HepG2 (cell line): Measurements from ENCODE around the gene SLC20A1. TPM values are rescaled to one million over a fixed set of nuclear protein-coding genes. Genes with fewer than 3 reads are reported as not detected.
A peak's percentile ranks its signal among the peaks of the same experiment; 100 is the strongest.

ENCODE experiments used
- CBX5 ChIP-seq: sonication (generic); formaldehyde crosslinking; IDR thresholded peaks from 2 replicates; pipeline ENCODE4 v1.4.0; 2020; ENCODE audit warnings: missing genetic modification reagents, borderline replicate concordance
- DMAP1 ChIP-seq: IDR thresholded peaks from 2 replicates; pipeline ENCODE4 v1.6.1; 2016
- HMG20A ChIP-seq: IDR thresholded peaks from 2 replicates; pipeline ENCODE4 v1.6.1; 2016; ENCODE audit warnings: borderline replicate concordance
- SMC3 ChIP-seq: IDR thresholded peaks from 2 replicates; pipeline ENCODE4 v1.6.1; 2011; ENCODE audit warnings: low read length, improper control_type of control experiment
- SRY ChIP-seq: sonication (generic); formaldehyde crosslinking; IDR thresholded peaks from 2 replicates; pipeline ENCODE4 v1.8.0; 2022; ENCODE audit warnings: mild to moderate bottlenecking, missing genetic modification reagents
- ZNF234 ChIP-seq: sonication (generic); formaldehyde crosslinking; conservative IDR thresholded peaks from 2 replicates; pipeline ENCODE4 v1.5.1; 2020; ENCODE audit warnings: mild to moderate bottlenecking, missing genetic modification reagents
- ZNF567 ChIP-seq: sonication (generic); formaldehyde crosslinking; IDR thresholded peaks from 2 replicates; pipeline ENCODE4 v1.8.1; 2023; ENCODE audit warnings: mild to moderate bottlenecking, missing genetic modification reagents, borderline replicate concordance
- polyA plus RNA-seq, 8 experiments: library from polyadenylated mRNA; depleted of rRNA in 3 of 8; stranded (reverse) in 7 of 8; unstranded in 1 of 8; fragments of >200 nt; fragmentation: Illumina TruSeq in 4 of 8; extraction: Trizol in 4 of 8; gene quantifications; 2 replicates each; pipeline versions ENCODE4 v1.2.1 to v1.2.3, GENCODE V29; 2011 to 2016; ENCODE audit warnings: low read depth in 4 of 8, missing spikeins in 1 of 8, mixed read lengths in 1 of 8; ENCODE audit not compliant: insufficient read depth in 1 of 8
- total RNA-seq, 5 experiments: library from RNA; depleted of rRNA; stranded (reverse); fragments of >200 nt; fragmentation: Illumina TruSeq; extraction: Trizol; gene quantifications; 2 replicates each; pipeline ENCODE4 v1.2.3, GENCODE V29; 2016; ENCODE audit warnings: low read depth in 1 of 5
- TF ChIP-seq, protein P1 (sequence below): sonication (generic); formaldehyde crosslinking; IDR thresholded peaks from 2 replicates; pipeline ENCODE4 v1.4.0; 2020; ENCODE audit warnings: missing genetic modification reagents
- TF ChIP-seq, protein P2 (sequence below): sonication (generic); formaldehyde crosslinking; IDR thresholded peaks from 2 replicates; pipeline ENCODE4 v1.4.0; 2020; ENCODE audit warnings: missing genetic modification reagents
- TF ChIP-seq, protein P3 (sequence below): sonication (generic); formaldehyde crosslinking; IDR thresholded peaks from 2 replicates; pipeline ENCODE4 v1.4.0; 2020; ENCODE audit warnings: mild to moderate bottlenecking, missing genetic modification reagents
- TF ChIP-seq, protein P4 (sequence below): sonication (generic); formaldehyde crosslinking; IDR thresholded peaks from 2 replicates; pipeline ENCODE4 v1.5.1; 2020; ENCODE audit warnings: mild to moderate bottlenecking, missing genetic modification reagents

SLC20A1 gene
- total and polyA plus RNA-seq, 2 of the 13 experiments (the other 11 are each of a cell fraction or from before 2014, with no cell fraction given) = 54.0 to 85.9 TPM

DNA sequence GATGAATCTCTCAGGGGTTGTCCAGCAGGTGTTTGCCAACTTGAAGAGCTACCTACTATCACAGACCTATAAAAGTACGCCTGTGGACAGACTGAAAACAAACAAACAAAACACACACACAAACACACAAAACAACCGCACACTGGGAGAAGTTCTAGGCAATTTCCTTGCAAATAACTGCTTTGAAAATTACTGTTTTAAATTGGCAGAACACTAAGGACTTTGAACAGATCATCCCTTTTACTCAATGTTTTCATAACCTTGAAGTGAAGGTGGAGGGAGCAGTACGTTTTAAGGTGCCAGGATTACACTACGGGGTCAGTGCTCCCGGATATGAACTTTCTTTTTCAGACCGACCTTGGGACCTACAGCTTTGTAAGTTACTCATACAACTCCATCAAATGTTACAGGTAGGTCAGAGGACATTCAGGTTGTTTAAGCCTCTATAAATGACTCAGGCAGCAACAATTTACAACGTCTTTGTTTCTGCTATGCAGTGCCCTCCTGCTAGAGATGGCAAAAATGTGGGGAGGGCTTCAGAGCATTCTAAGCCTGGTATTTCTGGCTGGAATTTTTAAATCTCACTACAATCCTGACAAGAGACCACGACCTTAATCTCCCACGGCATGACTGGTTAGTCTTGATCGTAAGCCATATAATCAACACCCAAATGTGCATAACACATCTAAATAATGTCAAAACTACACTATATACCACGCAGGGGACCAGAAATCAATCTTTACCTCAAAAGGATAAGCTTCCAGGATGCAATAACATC is 1.4 kb upstream of the SLC20A1 start (continued):
- TF ChIP-seq, protein P1, sequence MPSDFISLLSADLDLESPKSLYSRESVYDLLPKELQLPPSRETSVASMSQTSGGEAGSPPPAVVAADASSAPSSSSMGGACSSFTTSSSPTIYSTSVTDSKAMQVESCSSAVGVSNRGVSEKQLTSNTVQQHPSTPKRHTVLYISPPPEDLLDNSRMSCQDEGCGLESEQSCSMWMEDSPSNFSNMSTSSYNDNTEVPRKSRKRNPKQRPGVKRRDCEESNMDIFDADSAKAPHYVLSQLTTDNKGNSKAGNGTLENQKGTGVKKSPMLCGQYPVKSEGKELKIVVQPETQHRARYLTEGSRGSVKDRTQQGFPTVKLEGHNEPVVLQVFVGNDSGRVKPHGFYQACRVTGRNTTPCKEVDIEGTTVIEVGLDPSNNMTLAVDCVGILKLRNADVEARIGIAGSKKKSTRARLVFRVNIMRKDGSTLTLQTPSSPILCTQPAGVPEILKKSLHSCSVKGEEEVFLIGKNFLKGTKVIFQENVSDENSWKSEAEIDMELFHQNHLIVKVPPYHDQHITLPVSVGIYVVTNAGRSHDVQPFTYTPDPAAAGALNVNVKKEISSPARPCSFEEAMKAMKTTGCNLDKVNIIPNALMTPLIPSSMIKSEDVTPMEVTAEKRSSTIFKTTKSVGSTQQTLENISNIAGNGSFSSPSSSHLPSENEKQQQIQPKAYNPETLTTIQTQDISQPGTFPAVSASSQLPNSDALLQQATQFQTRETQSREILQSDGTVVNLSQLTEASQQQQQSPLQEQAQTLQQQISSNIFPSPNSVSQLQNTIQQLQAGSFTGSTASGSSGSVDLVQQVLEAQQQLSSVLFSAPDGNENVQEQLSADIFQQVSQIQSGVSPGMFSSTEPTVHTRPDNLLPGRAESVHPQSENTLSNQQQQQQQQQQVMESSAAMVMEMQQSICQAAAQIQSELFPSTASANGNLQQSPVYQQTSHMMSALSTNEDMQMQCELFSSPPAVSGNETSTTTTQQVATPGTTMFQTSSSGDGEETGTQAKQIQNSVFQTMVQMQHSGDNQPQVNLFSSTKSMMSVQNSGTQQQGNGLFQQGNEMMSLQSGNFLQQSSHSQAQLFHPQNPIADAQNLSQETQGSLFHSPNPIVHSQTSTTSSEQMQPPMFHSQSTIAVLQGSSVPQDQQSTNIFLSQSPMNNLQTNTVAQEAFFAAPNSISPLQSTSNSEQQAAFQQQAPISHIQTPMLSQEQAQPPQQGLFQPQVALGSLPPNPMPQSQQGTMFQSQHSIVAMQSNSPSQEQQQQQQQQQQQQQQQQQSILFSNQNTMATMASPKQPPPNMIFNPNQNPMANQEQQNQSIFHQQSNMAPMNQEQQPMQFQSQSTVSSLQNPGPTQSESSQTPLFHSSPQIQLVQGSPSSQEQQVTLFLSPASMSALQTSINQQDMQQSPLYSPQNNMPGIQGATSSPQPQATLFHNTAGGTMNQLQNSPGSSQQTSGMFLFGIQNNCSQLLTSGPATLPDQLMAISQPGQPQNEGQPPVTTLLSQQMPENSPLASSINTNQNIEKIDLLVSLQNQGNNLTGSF (CRISPR knock-in tag) = no peak
- TF ChIP-seq SRY (CRISPR knock-in tag) (no peak), ZNF234 (CRISPR knock-in tag) (no peak), HMG20A (peak; percentile 96), ZNF567 (CRISPR knock-in tag) (no peak), DMAP1 (no peak), SMC3 (no peak; the same call in 1 of the 2 replicates), CBX5 (CRISPR knock-in tag) (no peak)
- TF ChIP-seq, protein P2, sequence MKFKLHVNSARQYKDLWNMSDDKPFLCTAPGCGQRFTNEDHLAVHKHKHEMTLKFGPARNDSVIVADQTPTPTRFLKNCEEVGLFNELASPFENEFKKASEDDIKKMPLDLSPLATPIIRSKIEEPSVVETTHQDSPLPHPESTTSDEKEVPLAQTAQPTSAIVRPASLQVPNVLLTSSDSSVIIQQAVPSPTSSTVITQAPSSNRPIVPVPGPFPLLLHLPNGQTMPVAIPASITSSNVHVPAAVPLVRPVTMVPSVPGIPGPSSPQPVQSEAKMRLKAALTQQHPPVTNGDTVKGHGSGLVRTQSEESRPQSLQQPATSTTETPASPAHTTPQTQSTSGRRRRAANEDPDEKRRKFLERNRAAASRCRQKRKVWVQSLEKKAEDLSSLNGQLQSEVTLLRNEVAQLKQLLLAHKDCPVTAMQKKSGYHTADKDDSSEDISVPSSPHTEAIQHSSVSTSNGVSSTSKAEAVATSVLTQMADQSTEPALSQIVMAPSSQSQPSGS (CRISPR knock-in tag) = peak; percentile 73; the same call in 1 of the 2 replicates
- TF ChIP-seq, protein P3, sequence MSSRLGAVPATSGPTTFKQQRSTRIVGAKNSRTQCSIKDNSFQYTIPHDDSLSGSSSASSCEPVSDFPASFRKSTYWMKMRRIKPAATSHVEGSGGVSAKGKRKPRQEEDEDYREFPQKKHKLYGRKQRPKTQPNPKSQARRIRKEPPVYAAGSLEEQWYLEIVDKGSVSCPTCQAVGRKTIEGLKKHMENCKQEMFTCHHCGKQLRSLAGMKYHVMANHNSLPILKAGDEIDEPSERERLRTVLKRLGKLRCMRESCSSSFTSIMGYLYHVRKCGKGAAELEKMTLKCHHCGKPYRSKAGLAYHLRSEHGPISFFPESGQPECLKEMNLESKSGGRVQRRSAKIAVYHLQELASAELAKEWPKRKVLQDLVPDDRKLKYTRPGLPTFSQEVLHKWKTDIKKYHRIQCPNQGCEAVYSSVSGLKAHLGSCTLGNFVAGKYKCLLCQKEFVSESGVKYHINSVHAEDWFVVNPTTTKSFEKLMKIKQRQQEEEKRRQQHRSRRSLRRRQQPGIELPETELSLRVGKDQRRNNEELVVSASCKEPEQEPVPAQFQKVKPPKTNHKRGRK (CRISPR knock-in tag) = no peak
- TF ChIP-seq, protein P4, sequence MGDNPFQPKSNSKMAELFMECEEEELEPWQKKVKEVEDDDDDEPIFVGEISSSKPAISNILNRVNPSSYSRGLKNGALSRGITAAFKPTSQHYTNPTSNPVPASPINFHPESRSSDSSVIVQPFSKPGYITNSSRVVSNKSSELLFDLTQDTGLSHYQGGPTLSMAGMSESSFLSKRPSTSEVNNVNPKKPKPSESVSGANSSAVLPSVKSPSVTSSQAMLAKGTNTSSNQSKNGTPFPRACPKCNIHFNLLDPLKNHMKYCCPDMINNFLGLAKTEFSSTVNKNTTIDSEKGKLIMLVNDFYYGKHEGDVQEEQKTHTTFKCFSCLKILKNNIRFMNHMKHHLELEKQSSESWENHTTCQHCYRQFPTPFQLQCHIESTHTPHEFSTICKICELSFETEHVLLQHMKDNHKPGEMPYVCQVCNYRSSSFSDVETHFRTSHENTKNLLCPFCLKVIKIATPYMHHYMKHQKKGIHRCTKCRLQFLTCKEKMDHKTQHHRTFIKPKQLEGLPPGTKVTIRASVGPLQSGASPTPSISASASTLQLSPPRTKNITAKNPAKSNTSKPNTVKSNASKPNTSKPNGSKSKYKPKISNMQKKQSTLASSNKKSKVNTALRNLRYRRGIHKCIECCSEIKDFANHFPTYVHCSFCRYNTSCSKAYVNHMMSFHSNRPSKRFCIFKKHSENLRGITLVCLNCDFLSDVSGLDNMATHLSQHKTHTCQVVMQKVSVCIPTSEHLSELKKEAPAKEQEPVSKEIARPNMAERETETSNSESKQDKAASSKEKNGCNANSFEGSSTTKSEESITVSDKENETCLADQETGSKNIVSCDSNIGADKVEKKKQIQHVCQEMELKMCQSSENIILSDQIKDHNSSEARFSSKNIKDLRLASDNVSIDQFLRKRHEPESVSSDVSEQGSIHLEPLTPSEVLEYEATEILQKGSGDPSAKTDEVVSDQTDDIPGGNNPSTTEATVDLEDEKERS (CRISPR knock-in tag) = peak; percentile 75
